GM12874 (cell line): ENCODE results near the gene CLRN3.

ENCODE experiments used
- CTCF ChIP-seq: IDR thresholded peaks from 2 replicates; pipeline ENCODE4 v1.5.1; 2011; ENCODE audit warnings: low read depth, mild to moderate bottlenecking, control low read depth, low read length, moderate library complexity; ENCODE audit not compliant: insufficient read depth

CLRN3 gene

GRCh38 chr10:127890216-127890615 is 2.5 kb downstream of the CLRN3 start:
- TF ChIP-seq CTCF = no peak

- no peak for TF ChIP-seq CTCF
These were observed 3.0 kb downstream of the CLRN3 start for GRCh38 chr10:127889605-127890195.

GRCh38 chr10:127888521-127889312 is 4.0 kb downstream of the CLRN3 start:
- no peak for TF ChIP-seq CTCF

GRCh38 chr10:127887541-127888415 is 5.0 kb downstream of the CLRN3 start:
- TF ChIP-seq CTCF = no peak

- no peak for TF ChIP-seq CTCF
These were observed 6.2 kb downstream of the CLRN3 start for GRCh38 chr10:127886371-127887051.

GRCh38 chr10:127884501-127884900 is 8.2 kb downstream of the CLRN3 start:
- no peak for TF ChIP-seq CTCF
